GM18870 (cell line): ENCODE data around the gene TIMMDC1.
"Not testable (repeated sequence)": the region's sequence is repeated elsewhere in the genome, so short reads cannot be mapped to it uniquely, and the experiment has no call there.

Experiments used
- ATAC-seq: cut with Tn5 transposase; IDR thresholded peaks from one replicate; pipeline ENCODE4 v1.9.1; 2021; ENCODE audit warnings: moderate library complexity; ENCODE audit not compliant: unreplicated experiment

The TIMMDC1 gene

DNA sequence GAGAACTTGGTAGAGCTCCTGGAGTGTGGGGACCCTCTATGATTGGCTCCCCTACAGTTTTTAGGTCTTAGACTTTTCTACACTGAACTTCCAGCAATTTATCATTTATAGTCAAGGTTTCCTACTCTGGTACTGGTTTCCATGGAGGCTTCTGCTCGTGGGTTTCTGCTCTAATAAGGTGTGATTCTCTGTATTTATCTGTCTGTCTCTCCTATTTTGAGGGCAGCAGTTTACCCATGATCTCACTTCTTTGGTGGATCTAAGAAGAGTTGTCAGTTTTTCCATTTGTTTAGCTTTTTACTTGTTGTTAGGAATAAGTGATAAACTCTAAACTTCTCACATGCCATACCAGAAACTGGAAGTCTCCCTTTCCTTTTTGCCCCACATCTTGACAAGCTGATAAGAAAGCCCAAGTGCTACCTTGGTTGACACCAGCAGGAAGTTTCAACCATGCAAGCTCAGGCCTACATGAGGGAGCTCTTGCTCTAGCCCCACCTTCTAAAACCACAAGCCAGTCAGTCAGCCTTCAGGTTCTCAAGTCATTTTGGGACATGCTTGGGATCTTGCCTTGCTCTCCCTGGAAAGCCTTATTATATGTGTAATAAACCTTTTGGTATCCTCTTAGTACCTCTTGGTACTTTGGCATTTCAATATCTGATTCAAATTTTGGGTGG lies 10.0 kb downstream of the TIMMDC1 start:
- ATAC-seq = no peak

GRCh38 chr3:119510690-119511089 lies 12.3 kb downstream of the TIMMDC1 start:
- ATAC-seq = no peak

DNA sequence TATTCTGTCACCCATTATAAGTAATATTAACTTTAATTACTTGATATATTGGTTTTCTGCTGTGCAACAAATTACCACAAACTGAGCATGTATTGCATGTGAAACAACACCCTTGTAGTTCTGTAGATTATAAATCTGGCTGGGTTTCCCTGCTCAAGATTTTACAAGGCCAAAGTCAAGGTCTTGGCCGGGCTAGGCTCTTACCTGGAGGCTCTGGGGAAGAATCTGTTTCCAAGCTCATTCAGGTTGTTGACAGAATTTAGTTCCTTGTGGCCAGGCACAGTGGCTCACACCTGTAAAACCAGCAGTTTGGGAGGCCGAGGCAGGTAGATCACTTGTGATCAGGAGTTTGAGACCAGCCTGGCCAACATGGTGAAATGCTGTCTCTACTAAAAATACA lies 16.3 kb downstream of the TIMMDC1 start:
- ATAC-seq = no peak

DNA sequence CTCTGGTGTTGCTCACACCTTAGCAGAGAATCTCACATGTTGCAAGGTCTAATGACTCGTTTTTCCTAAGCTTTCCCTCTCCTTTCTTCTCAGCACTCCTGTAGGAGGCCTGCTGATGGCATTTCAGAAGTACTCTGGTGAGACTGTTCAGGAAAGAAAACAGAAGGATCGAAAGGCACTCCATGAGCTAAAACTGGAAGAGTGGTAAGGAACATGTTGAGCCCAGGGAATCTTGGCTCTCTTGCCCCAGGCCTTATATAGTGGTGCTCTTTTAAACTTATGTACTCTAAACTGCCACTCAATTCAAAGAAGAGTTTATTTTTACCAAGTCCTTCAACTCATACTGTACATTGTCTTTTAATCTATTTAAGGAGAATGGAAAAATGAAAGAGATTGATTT lies 18.8 kb downstream of the TIMMDC1 start:
- ATAC-seq = no peak

DNA sequence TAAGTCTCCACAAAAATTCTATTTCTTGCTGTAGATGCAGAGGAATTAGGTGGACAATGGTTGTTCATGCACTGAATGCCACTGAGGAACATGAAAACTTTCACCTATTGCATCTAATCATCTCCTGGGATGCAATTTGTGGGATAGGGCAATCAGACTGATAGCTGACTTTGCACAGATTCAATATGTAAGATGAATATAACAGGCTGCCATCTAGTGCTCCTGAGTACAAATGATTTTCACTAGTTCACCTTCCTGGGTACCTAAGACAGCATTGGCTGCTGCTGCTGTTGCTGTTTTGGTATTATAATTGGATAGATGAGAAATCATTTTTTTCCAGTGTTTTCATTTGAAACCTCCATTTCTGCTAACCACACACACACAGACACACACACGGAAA lies 19.7 kb downstream of the TIMMDC1 start:
- ATAC-seq = no peak

DNA sequence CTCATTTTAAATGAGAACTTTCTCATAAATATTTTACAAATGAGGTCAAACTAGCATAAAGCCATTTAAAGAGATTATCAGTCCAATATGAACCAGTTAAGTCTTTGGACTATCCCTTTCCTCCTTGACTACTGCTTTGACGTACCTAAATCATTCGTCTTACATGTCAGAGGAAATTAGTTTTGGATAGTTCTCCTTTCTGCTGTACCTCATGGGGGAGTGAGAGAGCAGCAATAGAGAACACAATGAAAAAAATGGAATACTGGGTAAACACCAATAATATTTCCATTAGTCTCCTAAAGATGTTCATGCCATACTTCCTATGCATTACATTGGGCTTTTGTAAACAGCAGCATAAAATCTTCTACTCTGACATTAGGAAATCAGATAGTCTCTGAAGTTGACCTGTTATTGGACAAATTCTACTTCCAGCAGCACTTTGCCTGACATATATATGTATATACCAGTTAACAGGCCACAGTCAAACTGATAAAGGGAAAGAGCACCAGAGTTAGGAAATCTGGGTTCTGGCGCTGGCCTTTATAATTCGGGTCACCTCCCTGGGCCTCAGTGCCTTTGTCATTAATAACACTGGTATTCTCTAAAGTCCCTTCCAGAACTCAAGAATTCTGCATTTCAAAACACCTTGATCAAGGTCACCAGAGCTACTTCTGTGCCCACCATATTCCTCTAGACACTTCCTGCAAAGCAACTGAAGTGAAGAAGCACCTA lies 26.8 kb downstream of the TIMMDC1 start:
- no peak for ATAC-seq

- no peak for ATAC-seq
Measured at GRCh38 chr3:119527714-119528113, 29.4 kb downstream of the TIMMDC1 start.

DNA sequence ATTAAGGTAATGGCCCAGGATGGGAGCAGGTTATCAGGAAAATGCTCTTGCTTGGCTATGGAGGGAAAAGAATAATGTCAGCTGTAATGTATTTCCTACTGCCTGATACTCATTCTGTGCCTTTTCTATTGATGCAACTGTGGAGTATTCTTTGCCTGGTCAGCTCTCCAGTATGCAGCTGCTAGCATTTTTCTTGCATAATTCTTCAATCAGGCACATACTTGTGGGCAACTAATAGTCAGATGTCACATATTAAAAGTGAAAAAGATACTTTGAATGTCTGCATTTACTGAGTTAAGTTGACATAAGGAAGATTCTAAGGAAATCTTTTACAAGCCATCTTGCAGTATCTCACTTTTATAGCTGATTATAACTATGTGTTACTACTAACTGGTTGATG lies 31.5 kb downstream of the TIMMDC1 start:
- no peak for ATAC-seq

- no peak for ATAC-seq
Measured at GRCh38 chr3:119530456-119530855, 32.1 kb downstream of the TIMMDC1 start.

DNA sequence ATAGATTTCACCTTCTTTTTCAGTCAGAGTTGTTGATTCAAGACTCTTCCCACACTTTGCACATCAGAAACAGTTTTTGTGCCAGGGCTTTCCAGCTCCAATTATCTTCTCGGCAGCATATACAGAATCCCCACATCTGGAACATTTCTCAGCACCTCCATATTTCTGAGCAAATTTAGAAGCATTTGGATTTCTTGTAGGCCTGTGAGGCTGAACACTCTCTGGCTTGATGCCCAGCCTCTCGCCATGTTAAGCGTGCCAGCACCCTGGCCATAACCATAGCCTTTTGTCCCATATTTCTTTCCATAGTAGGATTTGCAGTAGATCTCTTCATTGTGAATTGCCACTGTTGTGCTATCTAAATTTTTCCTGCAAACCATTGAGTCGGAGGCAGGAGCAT lies 32.8 kb downstream of the TIMMDC1 start:
- ATAC-seq = no peak

DNA sequence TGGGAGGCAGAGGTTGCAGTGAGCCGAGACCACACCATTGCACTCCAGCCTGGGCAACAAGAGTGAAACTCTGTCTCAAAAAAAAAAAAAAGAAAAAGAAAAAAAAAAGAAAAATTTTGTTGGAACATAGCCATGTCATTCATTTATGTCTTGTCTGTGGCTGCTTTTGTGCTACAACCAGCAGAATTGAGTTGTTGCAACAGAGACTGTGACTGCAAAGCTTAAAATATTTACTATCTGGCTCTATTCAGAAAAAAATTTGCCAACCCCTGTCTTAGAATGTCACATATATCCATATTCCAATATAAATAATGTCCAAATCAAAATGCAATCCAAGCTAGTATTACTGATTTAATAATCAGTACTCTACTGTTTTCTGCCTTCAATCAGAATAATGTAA lies 35.9 kb downstream of the TIMMDC1 start:
- no peak for ATAC-seq

GRCh38 chr3:119536757-119537156 lies 38.4 kb downstream of the TIMMDC1 start:
- ATAC-seq = no peak

DNA sequence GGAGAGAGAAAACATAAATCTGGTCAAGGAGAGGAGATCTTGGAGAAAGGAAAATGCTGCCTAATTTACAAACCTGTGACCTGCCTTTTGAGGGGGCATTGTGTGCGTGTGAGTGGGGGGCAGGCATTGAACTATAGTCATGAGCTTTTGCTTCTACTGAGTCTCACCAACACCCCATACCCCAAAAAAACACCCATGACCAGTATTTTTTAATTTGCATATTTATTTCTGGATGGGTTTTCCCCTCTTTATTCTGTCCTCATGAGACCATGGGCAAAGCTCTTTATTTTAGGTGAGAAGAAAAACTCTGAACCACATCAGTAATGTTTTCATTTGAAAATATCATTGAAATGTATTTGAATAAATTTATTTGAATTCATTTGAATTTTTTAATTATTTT lies 40.4 kb downstream of the TIMMDC1 start:
- ATAC-seq = no peak

- no peak for ATAC-seq
Measured at GRCh38 chr3:119541547-119541946, 43.2 kb downstream of the TIMMDC1 start.

- ATAC-seq = peak; percentile 44
Measured at GRCh38 chr3:119542168-119542767, 43.9 kb downstream of the TIMMDC1 start.

- no peak for ATAC-seq
Measured at GRCh38 chr3:119543147-119543546, 44.8 kb downstream of the TIMMDC1 start.

DNA sequence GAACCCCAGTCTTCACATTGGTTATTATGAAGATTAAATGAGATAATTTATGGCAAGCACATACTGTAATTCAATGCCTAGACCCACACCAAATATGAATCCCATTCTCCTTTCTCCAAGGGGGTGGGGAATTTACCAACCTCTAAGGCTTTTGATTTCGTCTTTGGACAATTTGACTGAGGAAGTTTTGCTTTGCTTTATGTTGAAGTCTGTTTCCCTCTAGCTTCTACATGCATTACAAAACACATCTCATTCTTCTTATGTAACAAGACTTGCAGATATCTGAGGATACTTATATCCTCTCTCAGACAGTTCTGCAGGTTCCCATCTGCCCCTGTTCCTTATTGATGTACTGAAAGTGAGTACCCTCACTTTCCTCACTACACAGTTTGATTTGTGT lies 48.9 kb downstream of the TIMMDC1 start:
- no peak for ATAC-seq

- ATAC-seq = no peak
Measured at GRCh38 chr3:119548341-119548740, 50.0 kb downstream of the TIMMDC1 start.

DNA sequence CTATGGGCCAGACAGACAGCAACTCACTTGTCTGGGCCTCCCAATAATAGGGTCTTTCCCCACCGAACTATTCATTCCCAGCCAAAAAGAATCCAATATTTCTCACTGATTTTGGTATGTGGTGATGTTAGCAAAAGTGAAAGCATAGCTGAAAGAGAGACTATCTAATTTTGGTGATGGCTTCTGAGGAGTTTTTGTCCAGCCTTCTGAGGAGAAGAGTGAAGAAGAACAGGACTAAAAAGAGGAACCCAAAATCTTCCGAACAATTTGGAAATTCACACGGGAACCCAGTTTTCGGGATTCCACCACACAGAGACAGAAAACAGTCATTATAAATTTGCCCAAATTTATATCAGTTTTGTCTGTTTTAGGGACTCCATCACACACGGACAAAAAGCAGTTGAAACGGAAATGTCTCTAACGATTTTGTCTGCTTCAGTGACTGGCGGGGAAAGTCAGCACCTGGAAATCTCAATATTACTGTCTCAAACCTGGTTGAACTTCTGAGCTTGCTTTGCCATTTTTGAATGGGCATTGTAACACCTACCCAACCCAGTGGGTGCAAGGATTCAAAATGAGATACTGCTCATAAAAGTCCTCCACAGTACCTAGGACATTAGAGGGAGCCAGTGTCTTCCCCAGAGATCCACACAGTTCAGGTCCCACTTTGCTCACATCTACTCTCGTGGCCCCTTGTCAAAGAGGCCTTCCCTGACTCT lies 52.0 kb downstream of the TIMMDC1 start:
- ATAC-seq = peak; percentile 40

DNA sequence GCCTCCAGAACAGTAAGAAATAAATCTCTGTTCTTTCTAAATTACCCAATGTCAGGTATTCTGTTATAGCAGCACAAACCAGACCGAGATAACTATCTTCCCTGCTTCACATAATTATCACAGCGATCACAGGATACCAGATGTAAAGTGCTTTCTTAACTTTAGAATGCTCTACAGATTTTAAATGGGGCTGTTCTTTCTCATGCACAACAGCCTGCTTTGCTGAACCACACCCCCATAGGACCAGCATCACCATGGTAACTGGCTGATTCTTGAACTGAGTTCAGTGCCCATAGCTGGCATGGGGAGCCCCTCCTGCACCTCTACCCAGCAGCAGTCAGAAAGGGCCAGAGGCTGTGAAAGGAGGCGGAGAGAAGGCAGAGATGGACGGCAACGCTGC lies 53.3 kb downstream of the TIMMDC1 start:
- no peak for ATAC-seq

GRCh38 chr3:119552928-119553327 lies 54.6 kb downstream of the TIMMDC1 start:
- ATAC-seq = not testable (repeated sequence)
